HG02938 (cell line): ENCODE results near the gene CCNL1.

Experiments used
- ATAC-seq: cut with Tn5 transposase; IDR thresholded peaks from one replicate; pipeline ENCODE4 v1.9.1; 2021; ENCODE audit warnings: mild to moderate bottlenecking, moderate library complexity; ENCODE audit not compliant: unreplicated experiment

The CCNL1 gene

GRCh38 chr3:157126365-157126764 is 33.6 kb downstream of the CCNL1 start:
- no peak for ATAC-seq

- ATAC-seq: no peak
Observed at GRCh38 chr3:157125101-157125500, 34.8 kb downstream of the CCNL1 start.

- ATAC-seq: no peak
Observed at GRCh38 chr3:157123621-157124020, 36.3 kb downstream of the CCNL1 start.

- ATAC-seq: no peak
Observed at GRCh38 chr3:157122832-157123427, 37.0 kb downstream of the CCNL1 start.

GRCh38 chr3:157122116-157122515 is 37.8 kb downstream of the CCNL1 start:
- no peak for ATAC-seq

- no peak for ATAC-seq
Observed at GRCh38 chr3:157121522-157121921, 38.4 kb downstream of the CCNL1 start.

GRCh38 chr3:157120071-157120892 is 39.7 kb downstream of the CCNL1 start:
- ATAC-seq: no peak

- no peak for ATAC-seq
Observed at GRCh38 chr3:157119369-157119951, 40.5 kb downstream of the CCNL1 start.

GRCh38 chr3:157117875-157118654 is 41.9 kb downstream of the CCNL1 start:
- no peak for ATAC-seq

GRCh38 chr3:157117206-157117605 is 42.7 kb downstream of the CCNL1 start:
- no peak for ATAC-seq

- ATAC-seq: no peak
Observed at GRCh38 chr3:157116017-157116416, 43.9 kb downstream of the CCNL1 start.

- ATAC-seq: no peak
Observed at GRCh38 chr3:157115069-157116006, 44.6 kb downstream of the CCNL1 start.

- peak; percentile 54 for ATAC-seq
Observed at GRCh38 chr3:157113832-157114505, 46.0 kb downstream of the CCNL1 start.

- ATAC-seq: no peak
Observed at GRCh38 chr3:157112536-157112935, 47.4 kb downstream of the CCNL1 start.

GRCh38 chr3:157111518-157111917 is 48.4 kb downstream of the CCNL1 start:
- ATAC-seq: no peak

- ATAC-seq: no peak
Observed at GRCh38 chr3:157110761-157111278, 49.1 kb downstream of the CCNL1 start.

GRCh38 chr3:157109267-157110141 is 50.4 kb downstream of the CCNL1 start:
- ATAC-seq: no peak

- ATAC-seq: no peak
Observed at GRCh38 chr3:157107644-157108133, 52.3 kb downstream of the CCNL1 start.
